Measurements from ENCODE around the gene C2orf49. TPM values are rescaled to one million over a fixed set of nuclear protein-coding genes. Genes with fewer than 3 reads are reported as not detected.
"Not testable (repeated sequence)": the region's sequence is repeated elsewhere in the genome, so short reads cannot be mapped to it uniquely, and the experiment has no call there.

The C2orf49 gene
- total RNA-seq, 1 donor from 2014 or later: 15.3 TPM

DNA sequence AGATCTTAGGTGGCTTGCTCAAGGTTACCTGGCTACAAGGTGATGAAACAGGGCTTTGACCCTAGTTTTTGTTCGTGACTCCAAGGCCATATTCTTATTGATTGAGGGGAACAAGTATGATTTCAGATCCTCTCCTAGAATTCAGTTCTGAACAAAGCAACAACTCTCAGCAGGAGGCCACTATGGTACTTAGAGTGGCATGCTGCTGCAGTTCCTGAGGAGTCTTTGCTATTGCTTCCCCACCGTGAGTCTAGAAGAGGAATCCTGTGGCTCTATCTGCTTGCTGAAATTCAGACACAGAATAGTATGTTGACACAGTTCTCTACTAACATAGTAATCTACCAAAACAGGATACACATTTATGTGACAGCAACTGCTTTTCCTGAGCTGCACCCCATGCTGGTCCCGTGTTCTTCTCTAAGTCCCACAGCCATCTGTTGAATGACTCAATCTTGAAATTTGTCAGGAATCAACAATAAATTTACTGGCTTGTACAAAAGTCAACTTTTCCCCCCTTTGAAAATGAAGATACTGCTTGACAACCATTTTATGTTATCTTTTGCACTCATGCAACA is 11.9 kb upstream of the C2orf49 start:
- Mint-ChIP-seq H3K4me3 (ENCODE audit: unreplicated experiment) (no peak overlapping the region), H3K27ac (ENCODE audit: unreplicated experiment) (peak overlapping the region; percentile 98), H3K4me1 (ENCODE audit: low read depth) (peaks cover 71% of the 10 kb centered on the region), H3K36me3 (ENCODE audit: low read depth) (no peaks in the 10 kb centered on the region), H3K27me3 (ENCODE audit: low read depth) (no peaks in the 10 kb centered on the region), H3K9me3 (ENCODE audit: low read depth) (no peaks in the 10 kb centered on the region)
- DNase-seq (ENCODE audit: low spot score): no peak
- TF ChIP-seq CTCF (IDR thresholded peaks at IDR 0.05): no peak

DNA sequence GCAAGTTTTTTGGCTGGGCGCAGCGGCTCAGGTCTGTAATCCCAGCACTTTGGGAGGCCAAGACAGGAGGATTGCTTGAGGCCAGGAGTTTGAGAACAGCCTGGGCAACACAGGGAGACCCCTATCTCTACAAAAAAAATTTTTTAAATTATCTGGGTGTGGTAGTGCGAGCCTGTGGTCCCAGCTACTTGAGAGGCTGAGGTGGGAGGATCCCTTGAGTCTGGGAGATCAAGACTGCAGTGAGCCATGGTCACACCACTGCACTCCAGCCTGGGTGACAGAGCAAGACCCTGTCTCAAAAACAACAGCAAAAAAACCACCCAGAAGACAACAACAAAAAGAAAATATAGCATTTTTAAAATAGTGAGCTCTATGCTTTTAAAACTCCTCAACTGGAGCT is 10.1 kb upstream of the C2orf49 start:
- Mint-ChIP-seq H3K27ac (ENCODE audit: unreplicated experiment) (peak overlapping the region; percentile 29), H3K4me1 (ENCODE audit: low read depth) (peaks cover 65% of the 10 kb centered on the region)
- not testable (repeated sequence) for H3K36me3 Mint-ChIP-seq (ENCODE audit: low read depth); H3K27me3 Mint-ChIP-seq (ENCODE audit: low read depth); DNase-seq (ENCODE audit: low spot score); H3K9me3 Mint-ChIP-seq (ENCODE audit: low read depth); H3K4me3 Mint-ChIP-seq (ENCODE audit: unreplicated experiment)

DNA sequence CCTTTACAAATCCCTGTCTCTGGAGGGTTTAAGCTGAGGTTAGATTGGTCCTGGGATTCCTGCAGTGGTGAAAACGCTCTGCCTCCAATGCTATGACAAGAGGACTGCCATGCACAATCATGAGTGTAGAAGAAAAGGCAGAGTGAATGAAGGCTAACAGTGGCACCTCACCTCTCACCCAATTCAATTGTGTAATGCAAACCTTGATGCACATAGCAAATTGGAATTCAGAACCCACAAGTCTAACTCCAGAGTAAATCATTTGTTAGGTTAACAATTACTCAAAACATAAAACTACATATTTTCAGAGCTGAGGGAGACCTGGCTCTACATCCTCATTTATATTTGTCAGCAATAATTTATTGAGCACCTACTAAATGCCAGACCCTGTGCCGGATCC is 9.7 kb upstream of the C2orf49 start:
- TF ChIP-seq CTCF (IDR thresholded peaks at IDR 0.05): no peak
- no peaks in the 10 kb centered on the region for H3K9me3 Mint-ChIP-seq (ENCODE audit: low read depth)
- peaks cover 61% of the 10 kb centered on the region for H3K4me1 Mint-ChIP-seq (ENCODE audit: low read depth)
- no peak overlapping the region for H3K4me3 Mint-ChIP-seq (ENCODE audit: unreplicated experiment)
- H3K27me3 Mint-ChIP-seq (ENCODE audit: low read depth): no peaks in the 10 kb centered on the region
- no peak for DNase-seq (ENCODE audit: low spot score)
- peak overlapping the region; percentile 29 for H3K27ac Mint-ChIP-seq (ENCODE audit: unreplicated experiment)
- no peaks in the 10 kb centered on the region for H3K36me3 Mint-ChIP-seq (ENCODE audit: low read depth)

DNA sequence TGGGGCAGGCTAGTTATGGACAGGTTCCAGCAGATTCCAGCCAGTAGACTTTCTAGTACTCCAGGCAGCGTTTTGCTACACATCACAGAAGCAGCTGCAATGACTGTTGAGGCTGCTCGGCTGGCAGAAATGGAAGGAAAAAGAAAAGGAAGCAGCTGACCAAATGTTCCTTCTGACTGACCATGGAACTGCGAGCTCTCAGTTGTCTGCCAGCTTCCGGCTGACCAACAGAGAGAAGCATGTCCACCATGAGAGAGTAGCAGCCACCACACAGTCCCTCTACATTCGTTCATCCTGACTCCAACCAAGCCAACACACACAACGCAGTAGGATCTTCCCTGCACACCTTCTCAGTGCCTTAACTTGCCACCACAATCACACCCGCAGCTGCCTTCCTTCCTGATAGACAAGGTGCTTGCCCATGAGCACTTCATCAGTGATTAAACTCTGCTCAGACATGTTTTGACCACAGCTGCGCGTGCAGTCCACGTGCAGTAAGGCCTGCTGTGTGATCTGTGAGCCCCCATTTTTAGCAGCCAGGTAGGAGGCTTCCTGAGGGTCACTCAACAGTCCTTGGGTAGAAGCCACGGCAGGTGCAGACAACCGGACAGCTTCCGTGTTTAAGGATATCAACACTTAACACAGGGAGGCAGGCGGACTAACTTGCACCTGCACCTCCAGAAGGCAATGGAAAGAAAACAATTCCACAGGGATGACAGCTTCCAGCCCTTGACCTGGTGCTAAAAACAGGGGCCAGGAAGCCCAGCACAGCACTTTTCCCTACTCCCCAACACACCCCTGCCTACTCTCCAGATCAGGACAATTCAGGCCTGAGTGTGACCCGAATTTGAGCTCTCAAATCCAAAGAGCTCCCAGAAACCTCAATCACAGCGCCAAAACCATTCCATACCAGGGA is 8.8 kb upstream of the C2orf49 start:
- no peaks in the 10 kb centered on the region for H3K36me3 Mint-ChIP-seq (ENCODE audit: low read depth)
- no peaks in the 10 kb centered on the region for H3K9me3 Mint-ChIP-seq (ENCODE audit: low read depth)
- H3K27me3 Mint-ChIP-seq (ENCODE audit: low read depth): no peaks in the 10 kb centered on the region
- peak overlapping the region; percentile 78 for H3K27ac Mint-ChIP-seq (ENCODE audit: unreplicated experiment)
- peak overlapping the region; percentile 82 for H3K4me3 Mint-ChIP-seq (ENCODE audit: unreplicated experiment)
- H3K4me1 Mint-ChIP-seq (ENCODE audit: low read depth): peaks cover 52% of the 10 kb centered on the region
- DNase-seq (ENCODE audit: low spot score): no peak
- TF ChIP-seq CTCF (IDR thresholded peaks at IDR 0.05): no peak

GRCh38 chr2:105329197-105329554 is 8.2 kb upstream of the C2orf49 start:
- peak overlapping the region; percentile 78 for H3K27ac Mint-ChIP-seq (ENCODE audit: unreplicated experiment)
- peak overlapping the region; percentile 82 for H3K4me3 Mint-ChIP-seq (ENCODE audit: unreplicated experiment)
- no peaks in the 10 kb centered on the region for H3K27me3 Mint-ChIP-seq (ENCODE audit: low read depth)
- peaks cover 46% of the 10 kb centered on the region for H3K4me1 Mint-ChIP-seq (ENCODE audit: low read depth)
- no peak for DNase-seq (ENCODE audit: low spot score)
- H3K9me3 Mint-ChIP-seq (ENCODE audit: low read depth): no peaks in the 10 kb centered on the region
- H3K36me3 Mint-ChIP-seq (ENCODE audit: low read depth): no peaks in the 10 kb centered on the region
- no peak for TF ChIP-seq CTCF (IDR thresholded peaks at IDR 0.05)
